GM21619 (cell line): Measurements from ENCODE around the gene ATP1A3.

ENCODE experiments used
- ATAC-seq: cut with Tn5 transposase; IDR thresholded peaks from one replicate; pipeline ENCODE4 v1.9.1; 2021; ENCODE audit not compliant: unreplicated experiment

The ATP1A3 gene

DNA sequence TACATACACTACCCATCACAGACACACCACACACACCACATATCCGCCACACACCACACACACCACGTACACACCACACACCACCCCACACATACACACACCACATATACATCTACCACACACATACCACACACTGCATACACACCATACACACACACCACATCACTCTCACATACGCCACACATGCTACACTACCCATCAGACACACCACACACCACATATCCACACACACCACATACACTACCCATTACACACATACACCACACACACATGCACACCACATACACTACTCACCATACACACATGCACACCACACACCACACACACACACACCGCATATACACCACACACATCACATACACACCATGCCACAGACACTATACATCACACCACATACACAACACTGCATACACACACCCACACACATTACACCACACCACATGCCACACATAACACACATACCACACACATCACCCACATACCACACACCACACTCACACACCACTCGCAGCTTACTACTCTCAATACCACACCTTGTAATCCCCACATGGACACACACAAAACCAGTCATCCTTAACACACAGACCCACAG lies 75.3 kb downstream of the ATP1A3 start:
- ATAC-seq = no peak

DNA sequence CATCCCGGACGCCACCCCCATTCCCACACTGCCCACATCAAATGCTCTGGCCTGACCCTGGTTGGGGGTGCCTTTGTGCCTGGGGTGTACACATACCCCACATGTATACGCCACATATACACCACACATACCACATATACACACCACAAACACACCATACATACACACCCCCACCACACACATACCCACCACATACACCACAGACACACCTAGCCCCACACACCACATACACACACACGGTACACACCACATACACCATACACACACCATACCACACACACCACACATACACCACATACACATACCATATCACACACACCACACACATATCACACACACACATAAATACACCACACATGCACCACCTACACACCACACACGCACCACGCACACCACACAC lies 75.9 kb downstream of the ATP1A3 start:
- no peak for ATAC-seq

DNA sequence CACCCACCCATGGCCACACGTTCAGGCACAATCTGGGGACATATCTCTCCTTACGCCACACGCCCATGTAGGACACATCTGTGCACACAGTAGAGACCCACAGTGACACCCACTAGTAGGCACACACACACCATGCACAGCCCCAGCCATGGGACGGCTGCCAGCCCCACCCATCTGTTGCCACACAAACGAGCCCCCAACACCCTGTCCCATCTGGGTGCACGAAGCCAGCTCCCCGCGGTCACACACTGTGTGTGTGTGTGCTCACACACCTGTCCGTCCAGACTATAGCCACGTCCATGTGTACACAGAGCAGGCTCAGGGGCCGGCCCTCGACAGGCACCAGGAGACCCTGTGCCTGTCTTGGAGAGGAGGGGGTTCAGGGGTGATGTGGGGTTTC lies 76.4 kb downstream of the ATP1A3 start:
- ATAC-seq = no peak
